Ishikawa (cell line): ENCODE results near the gene PIGZ.

Experiments used
- CEBPB ChIP-seq: IDR thresholded peaks from 2 replicates; pipeline ENCODE4 v1.6.1; 2012
- CREB1 ChIP-seq: IDR thresholded peaks from 2 replicates; pipeline ENCODE4 v1.6.1; 2012; ENCODE audit warnings: low read depth
- EGR1 ChIP-seq: IDR thresholded peaks from 2 replicates; pipeline ENCODE4 v1.6.1; 2012
- EP300 ChIP-seq: IDR thresholded peaks from 2 replicates; pipeline ENCODE4 v1.6.1; 2012; ENCODE audit warnings: borderline replicate concordance
- FOXM1 ChIP-seq: IDR thresholded peaks from 2 replicates; pipeline ENCODE4 v1.6.1; 2012; ENCODE audit warnings: low read depth, borderline replicate concordance
- NFIC ChIP-seq: IDR thresholded peaks from 2 replicates; pipeline ENCODE4 v1.6.1; 2012
- RAD21 ChIP-seq: IDR thresholded peaks from 2 replicates; pipeline ENCODE4 v1.6.1; 2012; ENCODE audit warnings: low read depth
- TAF1 ChIP-seq: IDR thresholded peaks from 2 replicates; pipeline ENCODE4 v1.6.1; 2012; ENCODE audit warnings: low read depth, mild to moderate bottlenecking
- TCF12 ChIP-seq: IDR thresholded peaks from 2 replicates; pipeline ENCODE4 v1.6.1; 2012; ENCODE audit warnings: low read depth
- TEAD4 ChIP-seq: IDR thresholded peaks from 2 replicates; pipeline ENCODE4 v1.6.1; 2012
- YY1 ChIP-seq: IDR thresholded peaks from 2 replicates; pipeline ENCODE4 v1.6.1; 2012; ENCODE audit warnings: low read depth
- ZBTB7A ChIP-seq: IDR thresholded peaks from 2 replicates; pipeline ENCODE4 v1.6.1; 2012; ENCODE audit warnings: low read depth
- TF ChIP-seq, protein P1 (sequence below): IDR thresholded peaks from 2 replicates; pipeline ENCODE4 v1.6.1; 2012
- TF ChIP-seq, protein P2 (sequence below): IDR thresholded peaks from 2 replicates; pipeline ENCODE4 v1.6.1; 2012
- TF ChIP-seq, protein P3 (sequence below): IDR thresholded peaks from 2 replicates; pipeline ENCODE4 v1.6.1; 2012; ENCODE audit warnings: low read depth, mild to moderate bottlenecking

The PIGZ gene

GRCh38 chr3:196968233-196969133, at the start of gene PIGZ:
PIGZ (minus strand) TSS chr3:196968833; CDS start chr3:196952031, 16,802 bp downstream.
- peak; percentile 72; the same call in 1 of the 2 replicates for TF ChIP-seq ZBTB7A
- TF ChIP-seq, protein P1, sequence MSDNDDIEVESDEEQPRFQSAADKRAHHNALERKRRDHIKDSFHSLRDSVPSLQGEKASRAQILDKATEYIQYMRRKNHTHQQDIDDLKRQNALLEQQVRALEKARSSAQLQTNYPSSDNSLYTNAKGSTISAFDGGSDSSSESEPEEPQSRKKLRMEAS = no peak

DNA sequence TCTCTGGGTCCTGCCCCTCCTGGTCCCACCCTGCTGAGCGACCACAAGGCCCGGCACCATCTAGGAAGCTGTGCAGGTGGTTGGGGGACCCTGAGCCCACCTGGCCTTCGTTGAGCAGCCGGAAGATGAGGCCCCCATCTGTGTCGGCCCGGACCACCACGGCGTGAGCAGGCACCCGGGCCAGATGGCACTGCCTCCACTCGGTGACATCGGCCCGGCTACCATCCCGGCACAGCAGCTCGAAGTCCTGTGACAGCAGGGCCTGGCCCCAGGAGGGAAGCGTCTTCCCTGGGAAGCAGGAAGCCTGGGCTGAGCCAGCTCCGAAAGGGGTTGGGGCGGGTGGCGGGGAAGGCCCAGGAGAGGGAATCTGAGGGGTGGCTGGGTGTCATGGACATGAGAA, 48.4 kb upstream of the PIGZ start:
- no peak for TF ChIP-seq FOXM1
- TF ChIP-seq, protein P1 = no peak
- TF ChIP-seq, protein P2, sequence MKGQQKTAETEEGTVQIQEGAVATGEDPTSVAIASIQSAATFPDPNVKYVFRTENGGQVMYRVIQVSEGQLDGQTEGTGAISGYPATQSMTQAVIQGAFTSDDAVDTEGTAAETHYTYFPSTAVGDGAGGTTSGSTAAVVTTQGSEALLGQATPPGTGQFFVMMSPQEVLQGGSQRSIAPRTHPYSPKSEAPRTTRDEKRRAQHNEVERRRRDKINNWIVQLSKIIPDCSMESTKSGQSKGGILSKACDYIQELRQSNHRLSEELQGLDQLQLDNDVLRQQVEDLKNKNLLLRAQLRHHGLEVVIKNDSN = no peak
- no peak for TF ChIP-seq RAD21
- no peak for TF ChIP-seq TEAD4
- TF ChIP-seq, protein P3, sequence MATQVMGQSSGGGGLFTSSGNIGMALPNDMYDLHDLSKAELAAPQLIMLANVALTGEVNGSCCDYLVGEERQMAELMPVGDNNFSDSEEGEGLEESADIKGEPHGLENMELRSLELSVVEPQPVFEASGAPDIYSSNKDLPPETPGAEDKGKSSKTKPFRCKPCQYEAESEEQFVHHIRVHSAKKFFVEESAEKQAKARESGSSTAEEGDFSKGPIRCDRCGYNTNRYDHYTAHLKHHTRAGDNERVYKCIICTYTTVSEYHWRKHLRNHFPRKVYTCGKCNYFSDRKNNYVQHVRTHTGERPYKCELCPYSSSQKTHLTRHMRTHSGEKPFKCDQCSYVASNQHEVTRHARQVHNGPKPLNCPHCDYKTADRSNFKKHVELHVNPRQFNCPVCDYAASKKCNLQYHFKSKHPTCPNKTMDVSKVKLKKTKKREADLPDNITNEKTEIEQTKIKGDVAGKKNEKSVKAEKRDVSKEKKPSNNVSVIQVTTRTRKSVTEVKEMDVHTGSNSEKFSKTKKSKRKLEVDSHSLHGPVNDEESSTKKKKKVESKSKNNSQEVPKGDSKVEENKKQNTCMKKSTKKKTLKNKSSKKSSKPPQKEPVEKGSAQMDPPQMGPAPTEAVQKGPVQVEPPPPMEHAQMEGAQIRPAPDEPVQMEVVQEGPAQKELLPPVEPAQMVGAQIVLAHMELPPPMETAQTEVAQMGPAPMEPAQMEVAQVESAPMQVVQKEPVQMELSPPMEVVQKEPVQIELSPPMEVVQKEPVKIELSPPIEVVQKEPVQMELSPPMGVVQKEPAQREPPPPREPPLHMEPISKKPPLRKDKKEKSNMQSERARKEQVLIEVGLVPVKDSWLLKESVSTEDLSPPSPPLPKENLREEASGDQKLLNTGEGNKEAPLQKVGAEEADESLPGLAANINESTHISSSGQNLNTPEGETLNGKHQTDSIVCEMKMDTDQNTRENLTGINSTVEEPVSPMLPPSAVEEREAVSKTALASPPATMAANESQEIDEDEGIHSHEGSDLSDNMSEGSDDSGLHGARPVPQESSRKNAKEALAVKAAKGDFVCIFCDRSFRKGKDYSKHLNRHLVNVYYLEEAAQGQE = no peak
- TF ChIP-seq ZBTB7A = no peak
- TF ChIP-seq CREB1 = no peak
- TF ChIP-seq EP300 = no peak
- TF ChIP-seq YY1 = no peak
- TF ChIP-seq EGR1 = no peak
- TF ChIP-seq TCF12 = no peak
- no peak for TF ChIP-seq TAF1
- no peak for TF ChIP-seq CEBPB
- TF ChIP-seq NFIC = no peak

- TF ChIP-seq RAD21 (no peak), CREB1 (no peak), CEBPB (no peak), EGR1 (no peak), TEAD4 (no peak), ZBTB7A (no peak), FOXM1 (no peak), YY1 (no peak), EP300 (no peak), TCF12 (no peak), TAF1 (no peak), NFIC (no peak)
- TF ChIP-seq, protein P1 = no peak
- TF ChIP-seq, protein P2 = no peak
- TF ChIP-seq, protein P3 = no peak
These were observed 47.4 kb upstream of the PIGZ start for GRCh38 chr3:197015790-197016736.

GRCh38 chr3:197014942-197015575, 46.4 kb upstream of the PIGZ start:
- TF ChIP-seq NFIC (no peak), TEAD4 (no peak), TCF12 (no peak), CREB1 (no peak), RAD21 (no peak), TAF1 (no peak), FOXM1 (no peak), CEBPB (no peak), YY1 (no peak), ZBTB7A (no peak), EGR1 (no peak), EP300 (no peak)
- TF ChIP-seq, protein P2 = no peak
- TF ChIP-seq, protein P3 = no peak
- TF ChIP-seq, protein P1 = no peak
